ENCODE data around the gene TSPAN6.

TSPAN6 gene

DNA sequence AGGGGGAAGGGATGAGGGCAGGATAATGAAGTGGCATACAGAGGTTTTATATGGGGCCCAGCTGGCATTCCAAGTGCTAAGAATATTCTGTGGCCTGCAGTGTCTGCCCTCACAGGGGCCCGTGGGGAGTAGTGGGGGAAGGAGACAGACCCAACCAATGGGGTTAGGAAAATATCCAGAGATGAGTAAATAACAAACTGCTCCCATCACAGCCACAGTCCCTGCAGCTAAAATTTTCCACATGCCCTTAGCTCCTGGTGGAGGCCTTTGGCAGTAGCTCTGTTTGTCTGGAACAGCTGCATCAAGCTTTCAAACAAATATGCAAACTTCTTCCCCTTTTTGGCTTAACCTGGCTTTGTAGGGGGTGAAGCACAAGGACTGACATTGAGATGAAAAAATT lies 10.5 kb upstream of the TSPAN6 start:
- H3K9ac ChIP-seq (ENCODE audit: insufficient read length, low read depth), result no peak overlapping the region
- H3K4me1 ChIP-seq (ENCODE audit: insufficient read depth, insufficient read length), result peaks cover 4% of the 10 kb centered on the region
- TF ChIP-seq SUZ12 (IDR thresholded peaks at IDR 0.05; ENCODE audit: extremely low read depth, insufficient read depth, insufficient read length) (no peak), ZNF274 (IDR thresholded peaks at IDR 0.05; ENCODE audit: low read depth, low read length) (no peak), YY1 (IDR thresholded peaks at IDR 0.05; ENCODE audit: insufficient read depth, insufficient read length) (no peak)
- H3K4me3 ChIP-seq (ENCODE audit: insufficient read length, low read depth), result no peak overlapping the region
- no peak for DNase-seq (ENCODE audit: low read depth, low spot score)
- no peaks in the 10 kb centered on the region for H3K36me3 ChIP-seq (ENCODE audit: insufficient read depth, insufficient read length, low read length)
- H3K9me3 ChIP-seq (ENCODE audit: insufficient read depth, low read length), result no peaks in the 10 kb centered on the region
- H3K27me3 ChIP-seq (ENCODE audit: insufficient read depth, insufficient read length), result no peaks in the 10 kb centered on the region

DNA sequence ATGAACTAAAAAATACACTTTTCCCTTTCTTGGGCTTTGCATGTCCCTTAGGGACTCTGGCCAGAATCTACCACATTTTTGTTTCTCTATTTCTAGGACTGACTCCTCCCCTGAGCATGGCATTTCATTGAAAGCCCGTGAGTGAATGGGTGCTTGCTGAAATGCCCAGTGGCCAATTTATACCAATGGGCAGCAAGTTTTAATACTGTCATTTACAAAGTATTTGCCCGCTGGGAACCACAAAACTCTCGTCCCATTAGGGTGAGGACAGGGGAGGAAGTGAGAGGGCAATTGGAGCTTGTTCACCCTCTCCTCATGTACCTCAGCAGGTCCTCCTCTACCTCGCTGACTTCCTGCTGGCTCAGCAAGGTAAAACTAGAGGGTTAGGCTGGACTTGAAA lies 8.5 kb upstream of the TSPAN6 start:
- no peaks in the 10 kb centered on the region for H3K36me3 ChIP-seq (ENCODE audit: insufficient read depth, insufficient read length, low read length)
- H3K4me1 ChIP-seq (ENCODE audit: insufficient read depth, insufficient read length), result peaks cover 4% of the 10 kb centered on the region
- H3K9ac ChIP-seq (ENCODE audit: insufficient read length, low read depth), result no peak overlapping the region
- no peak overlapping the region for H3K4me3 ChIP-seq (ENCODE audit: insufficient read length, low read depth)
- TF ChIP-seq ZNF274 (IDR thresholded peaks at IDR 0.05; ENCODE audit: low read depth, low read length), result no peak
- no peak for TF ChIP-seq YY1 (IDR thresholded peaks at IDR 0.05; ENCODE audit: insufficient read depth, insufficient read length)
- no peak for TF ChIP-seq SUZ12 (IDR thresholded peaks at IDR 0.05; ENCODE audit: extremely low read depth, insufficient read depth, insufficient read length)
- H3K9me3 ChIP-seq (ENCODE audit: insufficient read depth, low read length), result no peaks in the 10 kb centered on the region
- no peak for DNase-seq (ENCODE audit: low read depth, low spot score)
- no peaks in the 10 kb centered on the region for H3K27me3 ChIP-seq (ENCODE audit: insufficient read depth, insufficient read length)

DNA sequence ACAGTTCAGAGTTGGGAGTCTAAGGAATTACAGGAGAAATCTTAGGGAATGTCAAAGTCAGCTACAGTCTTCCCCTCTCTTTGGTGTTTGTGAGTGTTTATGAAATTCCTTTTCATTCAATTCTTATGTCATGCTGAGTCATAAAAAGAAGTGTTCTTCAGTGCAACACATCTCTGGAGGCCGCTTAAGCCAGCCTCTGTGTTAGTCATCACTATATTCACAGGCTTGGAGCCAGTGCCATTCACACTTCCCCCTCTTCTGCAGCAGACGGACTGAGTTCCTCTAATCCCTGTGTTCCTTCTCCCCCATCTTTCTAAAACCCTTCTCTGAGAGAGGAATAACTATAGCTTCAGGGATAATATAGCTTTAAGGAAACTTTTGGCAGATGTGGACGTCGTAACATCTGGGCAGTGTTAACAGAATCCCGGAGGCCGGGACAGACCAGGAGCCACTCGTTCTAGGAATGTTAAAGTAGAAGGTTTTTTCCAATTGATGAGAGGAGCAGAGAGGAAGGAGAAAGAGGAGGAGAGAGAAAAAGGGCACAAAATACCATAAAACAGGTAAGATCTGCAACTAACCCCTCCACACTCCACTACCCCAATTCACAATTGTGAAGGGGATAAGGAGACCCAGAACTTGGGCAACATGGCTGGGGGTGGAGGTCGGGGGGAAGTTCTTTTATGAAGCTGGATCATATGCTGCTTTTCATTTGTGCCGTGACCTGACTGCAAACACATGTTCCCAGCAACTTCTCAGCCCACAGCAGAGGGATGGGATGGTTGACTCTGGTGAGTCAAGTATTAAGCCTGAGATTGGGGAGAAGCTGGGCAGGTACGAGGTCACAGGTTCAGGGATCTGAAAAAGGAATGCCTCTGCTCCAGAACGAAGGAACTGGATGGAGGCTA lies 7.6 kb upstream of the TSPAN6 start, which contains the start of gene SRPX2:
TSS of gene SRPX2 (plus strand) at position 244 of the 905 bp plus-strand sequence. CDS start 2,124 bp downstream, outside the sequence.
- Histone ChIP-seq H3K36me3 (ENCODE audit: insufficient read depth, insufficient read length, low read length) (no peaks in the 10 kb centered on the region), H3K9me3 (ENCODE audit: insufficient read depth, low read length) (no peaks in the 10 kb centered on the region), H3K4me3 (ENCODE audit: insufficient read length, low read depth) (no peak within 1 kb of the TSS), H3K4me1 (ENCODE audit: insufficient read depth, insufficient read length) (peaks cover 4% of the 10 kb centered on the region), H3K9ac (ENCODE audit: insufficient read length, low read depth) (no peak within 1 kb of the TSS), H3K27me3 (ENCODE audit: insufficient read depth, insufficient read length) (no peaks in the 10 kb centered on the region)
- no peak for DNase-seq (ENCODE audit: low read depth, low spot score)
- TF ChIP-seq SUZ12 (IDR thresholded peaks at IDR 0.05; ENCODE audit: extremely low read depth, insufficient read depth, insufficient read length) (no peak), ZNF274 (IDR thresholded peaks at IDR 0.05; ENCODE audit: low read depth, low read length) (no peak), YY1 (IDR thresholded peaks at IDR 0.05; ENCODE audit: insufficient read depth, insufficient read length) (no peak)

DNA sequence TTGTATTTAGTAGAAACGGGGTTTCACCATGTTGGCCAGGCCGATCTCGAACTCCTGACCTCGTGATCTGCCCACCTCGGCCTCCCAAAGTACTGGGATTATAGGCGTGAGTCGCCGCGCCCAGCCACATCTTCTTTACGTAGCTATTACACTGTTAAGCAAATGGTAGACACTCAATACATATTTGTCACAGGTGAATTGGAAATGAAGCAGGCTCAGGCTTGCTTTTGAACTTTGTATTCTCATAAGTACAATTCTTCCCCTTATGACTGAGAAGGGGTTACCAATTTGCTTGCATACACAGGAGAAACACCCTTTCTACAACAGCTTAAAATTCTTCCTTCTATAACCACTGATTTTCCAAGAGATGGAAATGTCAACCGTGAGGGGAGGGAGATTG lies 6.6 kb upstream of the TSPAN6 start:
- no peaks in the 10 kb centered on the region for H3K27me3 ChIP-seq (ENCODE audit: insufficient read depth, insufficient read length)
- no peak for DNase-seq (ENCODE audit: low read depth, low spot score)
- H3K9ac ChIP-seq (ENCODE audit: insufficient read length, low read depth), result no peak overlapping the region
- no peaks in the 10 kb centered on the region for H3K36me3 ChIP-seq (ENCODE audit: insufficient read depth, insufficient read length, low read length)
- no peak overlapping the region for H3K4me3 ChIP-seq (ENCODE audit: insufficient read length, low read depth)
- no peaks in the 10 kb centered on the region for H3K9me3 ChIP-seq (ENCODE audit: insufficient read depth, low read length)
- peaks cover 4% of the 10 kb centered on the region for H3K4me1 ChIP-seq (ENCODE audit: insufficient read depth, insufficient read length)
- TF ChIP-seq YY1 (IDR thresholded peaks at IDR 0.05; ENCODE audit: insufficient read depth, insufficient read length) (no peak), SUZ12 (IDR thresholded peaks at IDR 0.05; ENCODE audit: extremely low read depth, insufficient read depth, insufficient read length) (no peak), ZNF274 (IDR thresholded peaks at IDR 0.05; ENCODE audit: low read depth, low read length) (no peak)

DNA sequence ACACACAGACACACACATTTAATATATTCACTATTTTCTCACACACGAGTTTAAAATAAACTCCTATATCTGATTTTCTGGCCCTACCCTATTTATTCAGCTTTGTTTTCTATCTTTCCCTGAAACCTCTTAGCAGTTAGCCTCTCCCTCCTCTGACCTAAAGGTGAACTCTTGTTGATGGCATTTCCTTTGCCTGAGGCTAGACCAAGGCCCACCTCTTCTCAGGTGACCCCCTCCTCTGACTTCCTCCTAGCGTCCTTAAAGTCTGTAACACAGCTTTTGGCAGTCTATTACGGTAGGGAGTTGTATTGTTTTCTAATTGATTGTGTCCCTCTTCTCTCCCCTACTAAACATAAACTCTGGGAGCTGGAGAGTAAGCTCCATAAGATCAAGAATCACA lies 5.7 kb upstream of the TSPAN6 start:
- no peaks in the 10 kb centered on the region for H3K9me3 ChIP-seq (ENCODE audit: insufficient read depth, low read length)
- H3K36me3 ChIP-seq (ENCODE audit: insufficient read depth, insufficient read length, low read length), result no peaks in the 10 kb centered on the region
- H3K27me3 ChIP-seq (ENCODE audit: insufficient read depth, insufficient read length), result no peaks in the 10 kb centered on the region
- DNase-seq (ENCODE audit: low read depth, low spot score), result no peak
- no peak overlapping the region for H3K4me3 ChIP-seq (ENCODE audit: insufficient read length, low read depth)
- peaks cover 4% of the 10 kb centered on the region for H3K4me1 ChIP-seq (ENCODE audit: insufficient read depth, insufficient read length)
- TF ChIP-seq ZNF274 (IDR thresholded peaks at IDR 0.05; ENCODE audit: low read depth, low read length) (no peak), SUZ12 (IDR thresholded peaks at IDR 0.05; ENCODE audit: extremely low read depth, insufficient read depth, insufficient read length) (no peak), YY1 (IDR thresholded peaks at IDR 0.05; ENCODE audit: insufficient read depth, insufficient read length) (no peak)
- no peak overlapping the region for H3K9ac ChIP-seq (ENCODE audit: insufficient read length, low read depth)

DNA sequence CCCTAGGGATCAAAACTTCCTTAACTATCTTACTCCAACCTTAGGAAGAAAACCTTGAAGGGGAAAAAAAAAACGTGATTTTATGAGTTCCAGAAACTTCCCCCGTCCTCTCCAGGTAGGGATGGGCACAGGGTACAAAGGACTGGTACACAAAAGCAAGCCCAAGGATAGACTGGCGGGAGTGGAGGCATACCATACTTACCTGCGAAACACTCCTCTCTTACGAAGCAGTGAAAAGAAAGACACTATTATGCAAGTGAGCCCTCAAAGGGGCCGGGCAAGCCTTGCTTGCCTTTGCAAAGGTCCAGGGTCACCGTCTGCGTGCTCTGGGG lies 651 bp downstream of the TSPAN6 start:
- Histone ChIP-seq H3K9me3 (ENCODE audit: insufficient read depth, low read length) (no peaks in the 10 kb centered on the region), H3K4me3 (ENCODE audit: insufficient read length, low read depth) (peak overlapping the region; percentile 82), H3K4me1 (ENCODE audit: insufficient read depth, insufficient read length) (no peaks in the 10 kb centered on the region), H3K27me3 (ENCODE audit: insufficient read depth, insufficient read length) (no peaks in the 10 kb centered on the region), H3K9ac (ENCODE audit: insufficient read length, low read depth) (peak overlapping the region; percentile 95), H3K36me3 (ENCODE audit: insufficient read depth, insufficient read length, low read length) (peaks cover 34% of the 10 kb centered on the region)
- no peak for TF ChIP-seq ZNF274 (IDR thresholded peaks at IDR 0.05; ENCODE audit: low read depth, low read length)
- TF ChIP-seq YY1 (IDR thresholded peaks at IDR 0.05; ENCODE audit: insufficient read depth, insufficient read length), result no peak
- TF ChIP-seq SUZ12 (IDR thresholded peaks at IDR 0.05; ENCODE audit: extremely low read depth, insufficient read depth, insufficient read length), result no peak
- DNase-seq (ENCODE audit: low read depth, low spot score), result no peak

DNA sequence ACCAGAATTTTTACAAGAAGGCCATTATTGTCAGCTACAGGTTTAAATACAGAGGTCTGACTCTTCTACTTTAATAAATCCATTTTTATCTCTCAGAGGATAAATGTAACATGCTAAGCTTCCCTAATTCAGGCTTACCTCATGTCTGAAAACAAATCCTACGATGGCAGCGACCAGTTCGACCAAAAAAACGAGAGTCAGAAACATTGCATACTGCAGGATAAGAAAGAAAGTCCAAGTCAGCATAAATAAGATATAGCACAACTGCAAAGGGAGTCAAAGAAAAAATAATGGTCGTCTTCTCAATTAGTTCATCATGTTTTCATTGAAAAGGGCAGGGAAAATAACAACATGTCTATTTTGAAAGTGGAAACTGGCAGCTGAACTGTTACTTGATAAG lies 1.6 kb downstream of the TSPAN6 start:
- H3K9me3 ChIP-seq (ENCODE audit: insufficient read depth, low read length), result no peaks in the 10 kb centered on the region
- H3K27me3 ChIP-seq (ENCODE audit: insufficient read depth, insufficient read length), result no peaks in the 10 kb centered on the region
- H3K4me1 ChIP-seq (ENCODE audit: insufficient read depth, insufficient read length), result no peaks in the 10 kb centered on the region
- no peak overlapping the region for H3K4me3 ChIP-seq (ENCODE audit: insufficient read length, low read depth)
- TF ChIP-seq SUZ12 (IDR thresholded peaks at IDR 0.05; ENCODE audit: extremely low read depth, insufficient read depth, insufficient read length) (no peak), YY1 (IDR thresholded peaks at IDR 0.05; ENCODE audit: insufficient read depth, insufficient read length) (no peak), ZNF274 (IDR thresholded peaks at IDR 0.05; ENCODE audit: low read depth, low read length) (no peak)
- peaks cover 43% of the 10 kb centered on the region for H3K36me3 ChIP-seq (ENCODE audit: insufficient read depth, insufficient read length, low read length)
- DNase-seq (ENCODE audit: low read depth, low spot score), result no peak
- H3K9ac ChIP-seq (ENCODE audit: insufficient read length, low read depth), result peak overlapping the region; percentile 5

Measured in NT2/D1 (cell line).